Femur (tissue), 1 donor: ENCODE results near the gene DLK2.
"Not testable (repeated sequence)": the region's sequence is repeated elsewhere in the genome, so short reads cannot be mapped to it uniquely, and the experiment has no call there.

Source experiments
- DNase-seq: peaks from one replicate; pipeline ENCODE4 v3.0.0-alpha.2; 2017

Gene DLK2

GRCh38 chr6:43421831-43422230 is 33.5 kb downstream of the DLK2 start:
- DNase-seq, result no peak

DNA sequence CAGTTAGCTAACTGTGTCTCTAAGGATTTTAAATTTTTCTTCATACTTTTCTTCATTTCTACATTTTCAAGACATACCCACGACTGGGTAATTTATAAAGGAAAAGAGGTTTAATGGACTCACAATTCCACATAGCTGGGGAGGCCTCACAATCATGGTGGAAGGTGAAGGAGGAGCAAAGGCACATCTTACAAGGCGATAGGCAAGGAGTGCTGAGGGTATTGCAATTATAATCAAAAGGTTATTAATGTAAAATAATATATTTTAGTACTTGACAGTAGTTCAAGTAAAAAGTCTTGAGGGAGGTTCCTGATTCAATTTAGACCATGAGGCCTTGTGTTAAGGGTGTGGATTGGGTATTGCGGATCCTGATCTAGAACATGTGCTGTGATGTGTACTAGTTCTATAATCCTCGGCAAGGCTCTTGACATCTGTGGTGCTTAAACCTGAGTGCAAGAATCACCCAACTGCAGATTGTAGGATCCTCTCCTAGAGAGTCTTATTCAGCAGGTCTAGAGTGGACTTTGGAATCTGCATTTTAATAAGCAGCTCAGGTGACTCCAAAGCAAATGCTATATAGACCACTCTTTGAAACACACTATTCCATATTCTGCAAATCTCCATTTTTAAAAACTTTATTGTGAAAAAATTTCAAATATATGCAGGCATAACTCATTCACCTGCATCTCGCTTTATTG is 35.2 kb downstream of the DLK2 start:
- DNase-seq, result no peak

- no peak for DNase-seq
Measured at GRCh38 chr6:43416935-43417334, 38.4 kb downstream of the DLK2 start.

GRCh38 chr6:43415275-43415674 is 40.1 kb downstream of the DLK2 start:
- DNase-seq, result not testable (repeated sequence)

DNA sequence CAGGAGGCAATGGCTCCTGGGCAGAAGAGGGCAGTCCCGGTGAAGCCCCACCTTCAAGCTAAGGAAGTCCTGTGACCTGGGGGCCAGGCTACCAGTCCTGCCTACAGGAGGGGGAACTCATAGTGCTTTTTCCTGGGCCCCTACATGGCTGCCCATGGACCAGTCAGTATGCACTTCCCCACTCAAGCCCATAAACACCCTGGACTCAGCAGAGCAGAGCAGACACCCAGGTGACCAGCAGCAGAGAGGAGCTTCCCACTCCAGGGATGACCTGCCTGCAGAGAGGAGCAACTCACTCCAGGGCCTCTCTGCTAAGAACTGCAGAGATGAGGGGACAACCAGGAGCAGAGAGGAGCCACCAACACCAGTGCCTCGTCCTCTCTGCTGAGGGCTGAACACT is 42.3 kb downstream of the DLK2 start:
- no peak for DNase-seq

DNA sequence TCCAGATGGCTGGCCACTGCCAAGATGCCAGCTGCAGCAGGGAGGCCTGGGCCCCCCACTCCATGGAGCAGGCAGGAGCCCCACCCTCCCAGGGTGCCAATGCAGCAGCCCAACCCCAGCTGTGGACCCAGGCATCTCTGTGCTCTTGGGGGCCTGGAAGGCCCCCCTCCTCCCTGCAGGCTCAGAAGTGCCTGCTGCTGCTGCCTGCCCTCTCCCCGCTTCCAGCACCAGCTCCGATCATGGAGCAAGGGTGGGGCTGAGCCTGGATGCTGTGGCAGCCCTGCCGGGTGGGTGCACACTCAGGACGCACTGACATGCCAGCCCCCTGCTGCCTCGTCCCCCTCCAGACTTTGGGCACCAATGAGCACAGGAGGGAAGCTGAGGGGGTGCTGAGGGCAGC is 42.8 kb downstream of the DLK2 start:
- DNase-seq, result no peak

- not testable (repeated sequence) for DNase-seq
Measured at GRCh38 chr6:43410776-43411175, 44.6 kb downstream of the DLK2 start.

DNA sequence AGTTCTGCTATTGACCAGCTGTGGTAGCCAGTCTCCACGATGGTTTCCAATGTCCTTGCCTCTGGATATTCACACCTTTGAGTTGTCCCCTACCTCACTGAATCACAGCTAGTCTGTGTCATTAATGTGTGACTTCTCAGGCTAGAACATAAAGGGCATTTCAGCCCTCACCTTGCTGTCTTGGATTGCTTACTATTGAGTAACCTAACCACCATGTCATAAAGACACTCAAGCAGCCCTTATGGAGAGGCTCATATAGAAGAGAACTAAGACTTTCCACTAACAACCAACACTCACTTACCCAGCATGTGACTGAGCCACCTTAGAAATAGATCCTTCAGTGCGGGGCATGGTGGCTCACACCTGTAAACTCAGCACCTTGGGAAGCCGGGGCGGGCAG is 47.1 kb downstream of the DLK2 start:
- no peak for DNase-seq

DNA sequence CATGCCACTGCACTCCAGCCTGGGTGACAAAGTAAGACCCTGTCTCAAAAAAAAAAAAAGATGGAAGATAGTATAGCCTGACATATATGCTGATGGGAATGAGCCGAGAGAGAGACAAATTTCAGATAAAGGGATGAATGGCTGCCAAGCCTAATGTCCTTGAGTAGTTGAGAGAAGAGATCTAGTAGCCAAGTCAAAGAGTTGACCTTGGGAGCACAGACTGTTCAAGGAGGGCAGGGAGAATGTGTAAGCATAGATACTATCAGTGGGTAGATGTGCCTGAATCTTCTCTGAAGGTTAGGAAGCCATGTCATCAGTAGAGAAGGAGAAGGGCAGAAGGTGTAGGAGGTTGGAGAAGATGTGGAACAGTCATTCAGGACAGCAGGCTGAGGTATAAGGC is 48.1 kb downstream of the DLK2 start:
- no peak for DNase-seq

DNA sequence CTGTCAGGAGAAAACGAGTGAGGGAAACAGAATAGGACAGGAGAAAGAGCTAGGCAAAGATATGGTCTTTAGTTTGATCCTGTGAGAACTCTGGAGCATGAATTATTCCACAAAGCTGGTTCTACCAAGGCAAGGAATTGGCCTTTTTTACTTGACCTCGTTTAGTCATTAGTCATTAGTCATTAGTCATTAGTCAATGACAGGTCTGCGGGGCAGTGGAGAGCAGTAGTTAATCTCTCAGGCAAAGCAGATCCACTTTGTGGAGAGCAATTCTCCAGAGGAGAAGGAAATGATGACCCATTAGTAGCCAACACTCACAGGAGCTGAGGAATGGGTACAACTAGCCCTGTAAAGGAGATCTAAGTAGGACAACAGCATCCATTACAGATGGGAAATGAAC is 50.0 kb downstream of the DLK2 start:
- DNase-seq, result no peak

DNA sequence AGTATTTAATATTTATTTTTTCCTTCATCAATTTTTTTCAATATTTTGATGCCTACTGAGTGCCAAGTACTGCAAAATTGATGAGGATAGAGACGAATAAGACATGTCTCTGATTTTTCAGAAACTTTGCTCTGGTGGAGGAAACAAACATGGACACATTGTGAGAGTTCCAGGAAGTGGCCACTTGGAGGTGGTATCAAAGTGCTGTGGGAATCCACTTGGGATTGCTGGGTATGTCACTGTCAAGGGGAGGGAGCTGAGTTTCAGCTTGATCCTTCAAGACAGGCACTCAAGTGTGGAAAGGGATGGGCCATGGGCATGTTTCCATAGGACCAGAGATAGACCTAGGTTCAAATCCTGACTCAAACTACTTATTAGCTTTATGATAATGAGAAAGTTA is 52.5 kb downstream of the DLK2 start:
- DNase-seq, result no peak

- no peak for DNase-seq
Measured at GRCh38 chr6:43401730-43402129, 53.6 kb downstream of the DLK2 start.
